Stimulated activated CD8-positive, alpha-beta memory T cell treated with anti-CD3 and anti-CD28 coated beads, Interleukin-15, amount 100 ng/mL, for 24 hours (primary cell): ENCODE data around the gene PAM.
"Not testable (repeated sequence)": the region's sequence is repeated elsewhere in the genome, so short reads cannot be mapped to it uniquely, and the experiment has no call there.

Experiments
- DNase-seq: peaks from one replicate; pipeline ENCODE4 v3.0.0-alpha.2; 2020; ENCODE audit warnings: low read depth

Gene PAM

DNA sequence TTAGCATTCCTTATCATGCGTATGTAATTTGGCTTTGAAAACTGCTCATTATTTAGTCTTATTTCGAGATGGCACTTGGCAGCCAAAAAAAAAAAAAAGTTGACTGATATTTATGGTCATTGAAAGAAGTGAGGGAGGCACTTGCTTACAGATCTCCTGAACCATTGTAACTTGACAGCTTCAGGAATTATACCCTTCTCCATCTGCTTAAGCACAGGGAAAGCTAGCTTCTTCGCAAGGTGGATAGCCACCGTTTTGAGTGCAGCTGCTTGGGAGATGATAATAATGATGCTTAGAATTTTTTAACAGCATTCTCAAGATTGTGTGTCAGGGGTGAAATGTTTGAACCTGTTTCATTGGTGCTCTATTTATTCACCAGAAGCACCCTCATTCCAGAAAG lies 248.8 kb downstream of the PAM start:
- no peak for DNase-seq

DNA sequence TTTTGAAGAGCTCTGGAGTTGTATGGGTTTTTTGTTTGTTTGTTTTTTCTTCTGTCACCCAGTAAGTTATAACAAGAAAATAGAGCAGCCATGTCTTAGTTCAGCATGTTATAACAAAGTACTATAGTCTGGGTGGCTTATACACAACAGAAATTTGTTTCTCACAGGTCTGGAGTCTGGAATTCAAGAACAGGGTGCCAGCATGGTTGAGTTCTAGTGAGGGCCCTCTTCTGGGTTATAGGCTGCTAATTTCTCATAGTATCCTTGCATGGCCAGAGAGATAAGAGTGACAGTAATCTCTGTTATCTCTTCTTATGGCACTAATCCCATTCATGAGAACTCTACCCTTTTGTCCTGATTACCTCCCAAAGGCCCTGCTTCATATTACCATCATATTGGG lies 250.2 kb downstream of the PAM start:
- no peak for DNase-seq

DNA sequence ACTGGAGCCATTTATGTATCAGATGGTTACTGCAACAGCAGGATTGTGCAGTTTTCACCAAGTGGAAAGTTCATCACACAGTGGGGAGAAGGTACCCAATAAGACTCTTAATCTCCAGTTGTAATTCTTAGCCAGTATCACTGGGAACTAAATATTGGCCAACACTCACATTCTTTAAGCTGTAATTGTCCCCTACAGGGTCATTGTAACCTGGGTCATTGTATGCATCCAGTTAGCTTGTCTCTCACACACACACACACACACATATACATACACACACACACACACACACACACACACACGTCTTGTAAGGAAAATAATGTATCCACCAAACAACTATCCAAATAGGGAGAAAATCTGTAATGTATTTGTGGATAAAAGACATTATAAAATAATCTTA lies 251.8 kb downstream of the PAM start:
- no peak for DNase-seq

DNA sequence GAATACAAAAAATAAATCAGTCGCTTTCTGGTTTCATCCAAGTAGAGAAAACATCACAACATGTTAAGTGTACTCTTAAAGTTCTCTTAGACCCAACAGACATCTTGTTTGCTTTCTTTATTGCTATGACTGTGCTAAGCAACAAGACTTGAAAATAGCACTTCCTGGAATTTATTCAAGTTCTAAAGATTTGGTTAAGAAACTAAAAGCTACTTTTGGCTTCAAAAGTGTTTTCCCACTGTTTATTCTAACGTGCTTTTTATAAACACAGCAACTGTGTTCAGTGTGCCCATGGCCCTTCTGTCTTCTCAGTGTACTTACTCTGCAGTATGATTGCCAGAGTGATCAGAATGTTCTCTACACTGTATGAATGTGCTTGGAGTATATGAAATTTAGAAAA lies 255.1 kb downstream of the PAM start:
- no peak for DNase-seq

DNA sequence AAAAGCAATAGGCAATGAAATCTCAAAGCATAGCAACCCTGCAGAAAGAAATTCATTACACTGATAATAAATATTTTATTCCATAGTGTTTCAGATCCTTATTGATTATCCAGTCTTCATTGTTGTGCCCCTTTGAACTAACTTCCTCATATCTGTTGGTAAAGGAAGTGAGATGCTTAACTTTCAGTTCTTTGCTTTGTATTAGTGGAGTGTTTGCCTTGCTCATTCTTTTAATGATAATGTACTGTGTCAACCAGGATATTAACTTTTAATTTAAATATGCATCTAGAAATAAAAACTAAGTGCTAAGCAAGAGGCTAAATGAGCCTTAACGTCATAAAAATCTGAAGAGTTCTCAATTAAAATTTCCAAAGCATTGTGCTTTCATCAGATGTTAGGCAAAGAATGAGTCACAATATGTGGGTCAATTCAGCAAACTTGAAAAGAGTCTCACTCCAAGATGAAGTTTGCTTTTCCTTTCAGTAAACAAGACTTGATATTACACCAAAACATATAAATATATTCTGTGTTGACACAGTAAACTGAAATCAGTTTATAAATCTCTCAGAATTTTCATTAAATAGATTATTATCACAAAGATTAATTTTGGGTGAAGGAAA lies 258.9 kb downstream of the PAM start:
- DNase-seq = no peak

DNA sequence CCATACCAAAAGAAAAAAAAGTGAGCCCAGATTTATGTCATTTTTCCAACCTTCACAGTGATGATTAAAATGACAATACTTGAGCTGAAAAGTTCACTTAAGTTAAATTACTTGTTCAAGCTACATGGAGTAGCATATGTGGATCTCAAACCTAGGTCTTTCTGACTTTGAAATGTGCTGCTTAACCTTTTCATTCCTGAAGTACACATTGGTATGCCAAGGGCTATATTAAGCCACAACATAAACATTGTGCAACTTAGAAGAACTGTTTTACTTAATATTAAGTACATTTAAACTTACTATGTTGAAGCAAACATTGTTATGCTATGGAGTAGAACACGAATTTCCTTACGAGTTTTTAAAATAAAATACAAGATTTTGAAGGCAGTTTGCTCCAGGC lies 259.9 kb downstream of the PAM start:
- DNase-seq = no peak

DNA sequence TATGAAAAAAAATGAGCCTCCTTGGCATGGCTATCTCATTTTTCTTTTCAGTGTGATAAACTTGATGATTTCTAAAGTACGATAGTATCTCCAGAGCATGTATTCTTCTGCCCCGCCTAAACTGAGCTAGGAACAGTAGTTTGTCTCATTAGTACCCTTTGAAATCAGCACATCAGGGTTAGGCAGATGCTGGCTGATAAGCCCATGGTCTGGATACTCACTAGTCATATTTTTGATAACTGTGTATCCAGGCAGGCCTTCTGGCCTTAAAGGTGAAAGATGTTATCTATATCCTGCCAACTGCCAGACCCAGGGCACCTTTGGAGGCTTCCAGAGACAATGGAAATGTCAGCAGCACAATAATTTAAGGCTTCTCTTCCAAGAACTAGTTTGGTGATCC lies 261.1 kb downstream of the PAM start:
- no peak for DNase-seq

DNA sequence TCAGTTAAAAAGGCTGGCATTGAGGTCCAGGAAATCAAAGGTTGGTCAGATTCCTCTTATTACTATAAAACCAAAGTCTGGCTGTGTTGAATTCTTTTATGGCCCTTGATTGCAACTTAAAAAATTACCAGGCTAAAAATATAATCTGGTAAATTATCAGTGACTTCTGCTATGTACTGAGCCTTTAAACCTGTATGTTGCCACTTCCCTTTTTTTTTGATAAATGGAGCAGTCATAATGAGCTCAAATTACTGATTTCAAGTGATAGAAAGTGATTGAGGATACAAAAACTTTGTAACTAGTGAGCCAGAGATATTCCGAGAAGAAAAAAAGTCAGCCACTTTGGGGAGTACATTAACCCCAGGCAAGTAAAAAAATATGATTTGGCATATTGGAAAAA lies 264.7 kb downstream of the PAM start:
- DNase-seq = no peak

DNA sequence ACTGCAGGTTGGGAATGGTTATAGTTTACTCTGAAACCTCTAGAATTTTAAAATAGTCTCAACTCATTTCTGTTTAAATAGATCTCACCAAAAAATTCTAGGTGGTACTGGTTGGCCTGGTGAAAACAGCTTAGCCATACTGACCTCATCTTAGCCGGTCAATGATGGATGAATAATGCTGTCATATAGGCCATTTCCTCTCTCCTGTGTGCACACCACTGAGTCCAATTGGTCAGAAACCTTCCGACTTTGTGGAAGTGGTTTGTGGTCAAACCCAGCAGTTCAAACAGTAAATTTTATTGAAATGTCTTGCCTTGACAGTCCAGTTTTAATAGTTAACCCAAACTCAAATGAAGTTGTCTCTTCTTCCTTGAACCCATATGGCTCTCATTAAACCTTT lies 266.2 kb downstream of the PAM start:
- DNase-seq = no peak

DNA sequence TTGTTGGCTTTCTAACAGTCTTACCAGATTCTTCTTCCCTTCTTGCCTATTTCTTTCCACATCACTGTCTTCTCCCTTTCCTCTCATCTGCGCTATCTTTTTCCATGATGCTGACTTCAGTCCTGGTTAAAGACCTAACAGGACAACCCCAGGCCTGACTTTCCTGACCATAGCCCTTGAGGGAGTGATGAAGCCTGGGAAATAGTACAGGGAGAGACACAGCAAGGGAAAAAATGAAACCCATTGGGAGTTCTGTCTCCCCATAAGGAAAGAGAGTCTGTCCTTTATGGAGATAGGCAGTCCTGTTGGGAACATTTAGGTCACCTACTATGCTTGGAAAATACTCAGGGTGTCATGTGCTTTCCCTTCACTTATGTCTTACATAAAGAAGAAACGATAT lies 272.2 kb downstream of the PAM start:
- DNase-seq = no peak

DNA sequence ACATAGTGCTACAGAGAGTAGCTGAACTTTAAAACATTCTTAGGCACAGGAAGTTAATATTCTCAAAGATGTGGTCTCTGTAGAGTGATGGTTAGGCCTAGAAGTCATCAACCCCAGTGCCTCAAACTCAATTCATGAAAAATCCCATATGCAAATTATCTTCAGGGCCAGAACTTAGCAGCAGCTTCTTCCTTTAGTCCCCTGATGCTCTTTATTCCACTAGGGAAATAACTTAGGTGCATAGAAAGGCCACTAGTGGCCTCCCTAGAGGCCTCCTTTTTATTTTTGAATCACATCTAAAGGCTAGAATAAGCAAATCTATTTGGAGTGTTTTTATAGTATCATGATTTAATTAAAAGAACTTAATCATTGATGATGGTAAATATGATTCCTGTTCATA lies 276.5 kb downstream of the PAM start:
- DNase-seq = no peak

DNA sequence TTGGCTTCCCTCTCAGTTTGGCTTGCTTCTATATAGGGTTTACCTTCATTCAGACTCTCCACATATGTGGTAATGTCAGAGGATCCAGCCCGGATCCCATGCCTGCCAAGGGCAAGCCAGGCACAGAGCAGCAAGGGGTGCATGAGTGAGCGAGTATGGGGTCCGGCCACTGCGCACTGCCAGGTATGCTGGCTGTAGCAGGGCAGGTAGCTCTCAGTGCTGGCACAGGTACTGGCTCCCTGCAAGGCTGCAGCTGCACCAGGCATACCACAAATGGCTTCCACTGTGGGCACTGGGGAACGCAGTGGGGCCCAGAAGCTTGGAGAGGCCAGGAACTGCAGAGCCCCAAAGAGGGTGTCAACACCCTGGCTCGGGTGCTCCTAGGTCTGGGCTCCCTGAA lies 278.6 kb downstream of the PAM start:
- no peak for DNase-seq

DNA sequence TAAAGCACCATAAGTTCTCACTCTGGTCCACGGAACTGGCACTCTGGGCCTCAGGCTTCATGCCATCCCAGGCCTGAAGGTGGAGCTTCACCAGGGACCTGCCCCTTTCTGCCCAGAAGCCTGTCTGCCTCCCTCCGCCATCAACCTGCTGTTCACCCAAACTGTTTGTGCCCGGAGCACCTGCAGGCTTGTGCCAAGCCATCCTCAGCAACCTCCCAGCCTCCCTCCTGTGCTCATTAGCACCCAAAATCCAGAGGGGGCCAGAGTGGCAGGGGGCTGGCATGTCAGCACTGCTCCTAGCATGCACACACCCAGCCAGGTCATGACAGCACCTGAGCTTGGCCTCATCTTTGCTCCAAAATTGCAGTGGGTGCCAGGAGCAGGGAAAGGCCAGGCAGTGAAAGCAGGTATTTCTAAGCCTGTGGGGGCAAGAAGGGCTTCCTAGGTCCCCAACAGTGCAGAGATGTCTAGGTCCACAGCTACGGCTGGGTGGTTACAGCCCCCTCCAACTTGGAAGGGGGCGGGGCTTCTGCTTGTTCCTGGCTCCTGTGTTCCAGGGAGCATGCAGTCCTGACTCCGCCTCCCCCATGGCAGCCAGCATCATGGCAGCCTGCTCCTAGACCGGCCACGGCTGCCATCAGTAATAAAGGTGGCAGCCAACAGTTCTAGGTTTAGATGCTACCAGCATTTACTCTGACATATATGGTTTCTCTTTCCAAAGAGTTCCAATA lies 279.7 kb downstream of the PAM start:
- DNase-seq = no peak

DNA sequence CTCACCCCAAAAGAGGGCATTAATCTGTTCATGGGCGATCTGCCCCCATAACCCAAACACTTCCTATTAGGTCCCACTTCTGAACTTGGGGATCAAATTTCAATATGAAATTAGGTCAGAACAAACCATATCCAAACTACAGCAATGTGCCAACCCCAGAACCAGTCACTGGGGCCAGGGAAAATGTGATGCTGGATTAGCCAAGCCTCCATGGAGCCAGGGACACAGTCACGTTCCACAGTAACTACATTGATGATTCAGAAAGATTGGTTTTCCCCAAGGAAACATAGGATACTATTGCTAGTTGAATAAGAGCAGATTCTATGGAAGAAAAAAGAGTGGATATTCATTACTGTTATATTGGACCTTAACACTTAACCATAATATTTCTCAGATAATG lies 280.6 kb downstream of the PAM start:
- DNase-seq = no peak

DNA sequence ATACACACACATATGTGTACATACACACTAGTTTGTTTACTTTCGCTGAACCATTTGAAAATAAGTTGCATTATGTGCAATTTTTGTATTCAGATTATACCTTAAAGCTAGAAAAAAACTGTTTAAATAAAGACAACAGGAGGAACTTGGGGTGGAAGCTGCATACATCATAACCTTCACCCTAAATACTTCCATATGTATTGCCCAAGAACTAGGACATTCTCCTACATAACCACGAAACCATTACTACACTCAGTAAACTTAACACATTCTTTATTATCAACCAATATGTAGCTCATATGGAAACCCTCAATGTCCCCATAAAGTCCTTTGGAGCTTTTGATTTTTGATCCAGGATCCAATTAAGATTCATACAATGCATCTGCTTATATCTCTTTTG lies 281.5 kb downstream of the PAM start:
- no peak for DNase-seq

DNA sequence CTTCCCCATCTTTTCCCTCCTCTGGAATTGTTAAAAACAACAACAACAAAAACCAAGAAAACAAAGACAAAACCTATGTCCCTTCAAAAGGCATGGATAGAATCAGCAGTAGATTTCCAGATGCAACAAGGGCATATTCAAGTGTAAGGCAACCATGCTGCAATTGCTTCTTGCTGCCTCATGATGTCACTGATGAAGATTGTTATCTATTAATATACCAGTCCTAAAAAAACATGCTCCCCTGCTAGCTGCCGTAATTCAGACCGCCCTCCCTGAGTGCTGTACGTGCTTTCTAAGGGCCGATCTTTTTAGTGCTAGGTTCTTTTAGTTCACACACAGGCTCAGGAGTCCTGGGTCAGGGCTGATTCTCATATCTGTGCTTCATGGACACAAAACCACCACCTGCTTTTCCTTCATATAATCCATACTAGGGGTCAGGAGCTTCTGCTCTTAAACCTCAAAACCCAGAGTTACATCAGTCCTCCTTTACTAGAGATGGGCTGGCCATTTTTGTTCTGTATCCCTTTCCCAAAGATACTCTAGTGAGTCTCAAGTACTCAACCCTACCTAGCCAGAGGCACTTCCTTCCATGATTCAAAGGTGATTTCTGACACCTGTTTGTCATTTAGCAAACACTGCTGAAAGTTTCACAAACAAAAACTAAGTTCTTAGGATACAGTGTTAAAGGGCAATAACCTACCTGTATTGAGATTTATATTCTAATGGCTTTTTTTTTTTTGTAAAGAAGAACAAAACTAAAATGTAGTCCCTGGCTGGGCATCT lies 282.8 kb downstream of the PAM start:
- no peak for DNase-seq

DNA sequence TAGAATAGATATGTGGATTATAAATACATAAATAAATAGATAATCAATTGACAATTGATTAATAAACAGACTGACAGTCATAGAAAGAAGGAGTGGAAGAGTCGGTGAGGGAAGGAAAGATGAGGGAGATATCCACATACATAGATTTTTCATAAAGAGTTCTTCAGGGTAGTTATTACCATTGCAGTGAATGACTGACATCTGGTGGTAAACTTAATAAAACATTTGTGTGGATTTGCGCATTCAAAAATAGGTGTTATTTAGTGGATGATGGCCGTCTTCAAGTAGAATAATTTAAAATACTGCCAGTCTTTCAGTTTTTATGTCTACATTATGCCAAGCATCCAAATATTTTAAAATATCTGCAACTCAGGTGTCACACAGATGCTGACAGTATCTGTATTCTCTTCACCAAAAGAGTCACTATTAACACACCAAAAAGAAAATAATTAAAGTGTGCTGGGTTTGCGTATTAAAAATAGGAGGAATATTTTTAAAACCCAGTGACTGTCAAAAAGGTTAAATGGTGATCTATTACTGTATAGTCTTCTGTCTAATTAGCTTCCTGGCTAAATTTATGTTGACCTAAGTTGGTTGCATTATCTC lies 286.1 kb downstream of the PAM start:
- DNase-seq = no peak

DNA sequence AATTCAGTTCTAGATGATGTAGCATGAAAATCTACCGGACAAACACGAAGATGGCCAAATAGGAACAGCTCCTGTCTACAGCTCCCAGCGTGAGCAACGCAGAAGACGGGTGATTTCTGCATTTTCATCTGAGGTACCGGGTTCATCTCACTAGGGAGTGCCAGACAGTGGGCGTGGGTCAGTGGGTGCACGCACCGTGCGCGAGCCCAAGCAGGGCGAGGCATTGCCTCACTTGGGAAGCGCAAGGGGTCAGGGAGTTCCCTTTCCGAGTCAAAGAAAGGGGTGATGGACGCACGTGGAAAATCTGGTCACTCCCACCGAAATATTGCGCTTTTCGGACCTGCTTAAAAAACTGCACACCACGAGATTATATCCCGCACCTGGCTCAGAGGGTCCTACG lies 291.6 kb downstream of the PAM start:
- DNase-seq = not testable (repeated sequence)

DNA sequence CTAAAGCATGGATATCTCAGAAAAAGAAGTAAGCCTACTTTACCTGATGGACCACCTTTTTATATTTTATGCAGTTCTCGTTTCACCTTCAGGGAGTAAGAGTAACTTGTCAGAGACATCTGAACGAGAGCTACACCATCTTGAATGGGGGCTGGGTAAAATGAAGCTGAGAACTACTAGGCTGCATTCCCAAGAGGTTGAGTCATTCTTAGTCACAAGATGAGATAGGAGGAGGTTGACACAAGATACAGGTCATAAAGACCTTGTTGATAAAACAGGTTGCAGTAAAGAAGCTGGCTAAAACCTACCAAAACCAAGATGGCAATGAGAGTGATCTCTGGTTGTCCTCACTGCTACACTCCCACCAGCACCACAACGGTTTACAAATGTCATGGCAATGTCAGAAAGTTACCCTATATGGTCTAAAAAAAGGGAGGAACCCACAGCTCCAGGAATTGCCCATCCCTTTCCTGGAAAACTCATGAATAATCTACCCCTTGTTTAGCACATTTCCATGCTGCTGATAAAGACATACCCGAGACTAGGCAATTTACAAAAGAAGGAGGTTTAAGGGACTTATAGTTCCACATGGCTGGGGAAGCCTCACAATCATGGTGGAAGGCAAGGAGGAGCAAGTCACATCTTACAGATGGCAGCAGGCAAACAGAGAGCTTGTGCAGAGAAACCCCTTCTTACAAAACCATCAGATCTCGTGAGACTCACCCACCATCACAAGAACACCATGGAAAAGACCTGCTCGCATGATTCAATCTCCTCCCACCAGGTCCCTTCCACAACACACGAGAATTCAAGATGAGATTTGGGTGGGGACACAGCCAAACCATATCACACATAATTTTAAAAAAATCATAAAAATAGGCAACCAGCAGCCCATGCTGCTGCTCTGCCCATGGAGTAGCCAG lies 302.4 kb downstream of the PAM start:
- DNase-seq = no peak

DNA sequence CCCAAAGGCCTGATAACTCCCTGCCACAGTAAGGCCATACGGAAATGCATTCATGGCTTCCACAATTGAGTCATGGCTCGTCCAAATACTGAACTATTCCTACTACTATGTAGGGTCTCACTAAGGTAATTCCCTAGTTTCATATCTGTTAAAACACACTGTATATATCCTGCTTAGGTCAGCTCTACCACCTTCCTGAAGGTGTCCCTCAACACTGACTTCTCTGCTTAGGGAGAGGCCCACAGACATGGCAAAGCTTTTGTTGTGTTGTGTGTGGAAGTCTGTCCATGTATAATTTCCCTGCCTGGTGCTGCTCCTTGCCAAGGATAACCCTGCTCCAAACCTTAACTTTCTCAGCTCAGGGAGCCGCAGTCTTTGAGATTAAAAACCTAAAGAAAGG lies 304.4 kb downstream of the PAM start:
- no peak for DNase-seq

DNA sequence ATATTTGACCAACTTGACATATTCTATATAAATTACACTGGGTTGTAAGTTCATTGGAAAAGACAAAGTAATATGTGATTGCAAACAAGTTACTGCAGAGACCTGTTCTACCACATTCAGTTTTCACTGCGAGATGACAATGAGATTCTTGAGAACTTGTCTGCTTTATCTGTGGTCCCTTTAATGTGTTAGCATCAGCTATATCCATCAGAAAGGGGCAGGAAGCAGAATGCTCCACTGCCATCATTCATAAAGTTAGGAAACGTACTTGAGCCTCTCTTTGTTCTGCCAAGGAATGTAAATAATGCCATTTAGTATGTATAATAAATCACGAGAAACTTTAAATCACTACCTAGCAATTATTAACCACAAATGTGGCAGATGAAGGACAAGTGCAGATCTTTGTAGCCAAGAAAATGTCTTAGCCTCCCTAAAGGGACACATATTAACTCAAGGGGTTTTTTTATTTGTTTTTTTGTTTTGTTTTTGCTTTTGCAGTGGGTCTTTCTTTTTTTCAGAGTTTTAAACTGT lies 305.4 kb downstream of the PAM start:
- no peak for DNase-seq

DNA sequence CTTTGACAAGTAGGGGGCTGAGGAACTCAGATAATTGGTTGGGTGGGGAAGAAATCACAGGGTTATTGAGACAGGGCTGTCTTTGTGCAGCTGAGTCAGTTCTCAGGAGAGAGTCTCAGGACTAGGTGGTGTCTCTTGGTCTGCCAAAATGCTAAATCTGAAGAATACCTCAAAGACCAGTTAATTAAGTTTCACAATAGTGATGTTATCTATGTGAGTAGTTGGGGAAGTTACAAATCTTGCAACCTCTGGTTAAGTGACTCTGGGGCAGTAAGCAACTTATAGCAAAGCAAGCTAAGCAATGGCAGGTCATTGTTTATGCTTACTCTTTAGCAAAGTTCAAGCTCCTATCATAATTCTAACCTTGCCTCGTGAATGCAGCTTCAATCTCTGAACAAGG lies 311.2 kb downstream of the PAM start:
- no peak for DNase-seq
